HL-60 (cell line): ENCODE results near the gene ZNF503.

ENCODE experiments used
- DNase-seq, 2 experiments: peaks; one replicate each; pipeline ENCODE4 v3.0.0-alpha.2; 2010 to 2020; ENCODE audit warnings: low read depth in 1 of 2, low spot score in 1 of 2
- H3K27ac ChIP-seq: fragments of 250-450 bp; sonication (Bioruptor Pico); replicated peaks from 2 replicates; pipeline ENCODE4 v1.5.1; 2020; ENCODE audit warnings: mild to moderate bottlenecking, moderate library complexity
- H3K27me3 ChIP-seq: fragments of 250-450 bp; sonication (Bioruptor Pico); 2 replicates; pipeline ENCODE4 v1.5.1; 2021; ENCODE audit warnings: mild to moderate bottlenecking, moderate library complexity; ENCODE audit not compliant: insufficient read depth, poor library complexity, severe bottlenecking
- H3K4me3 ChIP-seq: replicated peaks from 2 replicates; pipeline ENCODE4 v1.5.1; 2011; ENCODE audit warnings: mild to moderate bottlenecking, control low read depth, low read length; ENCODE audit not compliant: insufficient read depth
- CTCF ChIP-seq: IDR thresholded peaks from one replicate; pipeline ENCODE4 v1.5.1; 2011; ENCODE audit warnings: low read length, control low read depth, inconsistent platforms; ENCODE audit not compliant: insufficient read depth
- GABPA ChIP-seq: IDR thresholded peaks from 2 replicates; pipeline ENCODE4 v1.6.1; 2012; ENCODE audit warnings: low read depth
- POLR2AphosphoS5 ChIP-seq: IDR thresholded peaks from 2 replicates; pipeline ENCODE4 v1.6.1; 2012; ENCODE audit warnings: low read depth
- REST ChIP-seq: IDR thresholded peaks from 2 replicates; pipeline ENCODE4 v1.6.1; 2012; ENCODE audit warnings: low read depth; ENCODE audit not compliant: insufficient replicate concordance
- SPI1 ChIP-seq: IDR thresholded peaks from 2 replicates; pipeline ENCODE4 v1.6.1; 2012; ENCODE audit warnings: low read depth, mild to moderate bottlenecking, borderline replicate concordance

Gene ZNF503

GRCh38 chr10:75406462-75407223 lies 5.1 kb upstream of the ZNF503 start:
- Histone ChIP-seq H3K27ac (no peak overlapping the region), H3K27me3 (no peaks in the 10 kb centered on the region), H3K4me3 (no peak overlapping the region)
- DNase-seq, result no peak
- TF ChIP-seq POLR2AphosphoS5, result no peak
- no peak for TF ChIP-seq CTCF
- TF ChIP-seq REST, result no peak
- TF ChIP-seq GABPA, result no peak
- no peak for TF ChIP-seq SPI1

- H3K27me3 ChIP-seq, result no peaks in the 10 kb centered on the region
- H3K27ac ChIP-seq, result no peak overlapping the region
- H3K4me3 ChIP-seq, result no peak overlapping the region
These were observed 4.3 kb upstream of the ZNF503 start for GRCh38 chr10:75405598-75406461.

More at GRCh38 chr10:75405598-75406461, 4.3 kb upstream of the ZNF503 start:
- TF ChIP-seq GABPA, result no peak
- no peak for TF ChIP-seq SPI1
- no peak for TF ChIP-seq REST
- TF ChIP-seq CTCF, result no peak
- no peak for TF ChIP-seq POLR2AphosphoS5
- no peak for DNase-seq
